ENCODE measurements around the gene MAP3K7. TPM values are rescaled to one million over a fixed set of nuclear protein-coding genes. Genes with fewer than 3 reads are reported as not detected.
"Not testable (repeated sequence)": the region's sequence is repeated elsewhere in the genome, so short reads cannot be mapped to it uniquely, and the experiment has no call there.

Gene MAP3K7
- total and polyA plus RNA-seq, 7 donors = 8.9 to 22.1 (median 18.9) TPM

GRCh38 chr6:90575267-90575666 is 11.6 kb downstream of the MAP3K7 start:
- WGBS, 3 donors = 54 to 64% (median 61%) methylated on average over 3 of the region's 3 CpGs
- Histone ChIP-seq H3K27me3 (ENCODE audit: insufficient read depth in 3 of 3, low read length in 2 of 3) (no peaks in the 10 kb centered on the region), H3K9me3 (no peaks in the 10 kb centered on the region), H3K4me3 (no peak overlapping the region), H3K27ac (no peak overlapping the region), H3K4me1 (peaks cover 8% of the 10 kb centered on the region), H3K36me3 (ENCODE audit: insufficient read depth in 1 of 2, low read depth in 1 of 2) (peaks cover 0 to 13% of the 10 kb centered on the region in 2 donors)
- ATAC-seq (no peak), DNase-seq (no peak)
- intact Hi-C loops (cut with DNase I) = no loop called here
- TF ChIP-seq, protein P1, sequence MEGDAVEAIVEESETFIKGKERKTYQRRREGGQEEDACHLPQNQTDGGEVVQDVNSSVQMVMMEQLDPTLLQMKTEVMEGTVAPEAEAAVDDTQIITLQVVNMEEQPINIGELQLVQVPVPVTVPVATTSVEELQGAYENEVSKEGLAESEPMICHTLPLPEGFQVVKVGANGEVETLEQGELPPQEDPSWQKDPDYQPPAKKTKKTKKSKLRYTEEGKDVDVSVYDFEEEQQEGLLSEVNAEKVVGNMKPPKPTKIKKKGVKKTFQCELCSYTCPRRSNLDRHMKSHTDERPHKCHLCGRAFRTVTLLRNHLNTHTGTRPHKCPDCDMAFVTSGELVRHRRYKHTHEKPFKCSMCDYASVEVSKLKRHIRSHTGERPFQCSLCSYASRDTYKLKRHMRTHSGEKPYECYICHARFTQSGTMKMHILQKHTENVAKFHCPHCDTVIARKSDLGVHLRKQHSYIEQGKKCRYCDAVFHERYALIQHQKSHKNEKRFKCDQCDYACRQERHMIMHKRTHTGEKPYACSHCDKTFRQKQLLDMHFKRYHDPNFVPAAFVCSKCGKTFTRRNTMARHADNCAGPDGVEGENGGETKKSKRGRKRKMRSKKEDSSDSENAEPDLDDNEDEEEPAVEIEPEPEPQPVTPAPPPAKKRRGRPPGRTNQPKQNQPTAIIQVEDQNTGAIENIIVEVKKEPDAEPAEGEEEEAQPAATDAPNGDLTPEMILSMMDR (IDR thresholded peaks at IDR 0.05) = no peak

DNA sequence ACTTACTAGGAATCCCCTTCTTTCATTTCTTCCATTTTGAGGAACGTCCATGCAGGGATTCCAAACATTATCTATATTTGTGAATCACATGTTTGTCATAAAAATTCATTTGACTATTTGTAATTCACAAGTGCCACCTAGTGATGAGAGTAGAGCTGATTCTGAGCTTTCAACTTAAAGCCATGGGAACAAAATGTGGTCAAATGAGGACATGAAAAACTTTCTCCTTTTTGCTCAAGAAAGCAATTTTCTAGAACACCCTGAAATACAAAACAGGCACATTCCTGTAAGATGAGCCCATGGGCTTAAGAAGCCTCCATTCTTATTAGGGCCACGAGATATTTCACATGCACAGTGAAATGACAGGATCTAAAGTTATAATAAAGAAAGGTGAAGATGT is 12.3 kb downstream of the MAP3K7 start:
- intact Hi-C loops (cut with DNase I) = no loop called here
- no peak for ATAC-seq

DNA sequence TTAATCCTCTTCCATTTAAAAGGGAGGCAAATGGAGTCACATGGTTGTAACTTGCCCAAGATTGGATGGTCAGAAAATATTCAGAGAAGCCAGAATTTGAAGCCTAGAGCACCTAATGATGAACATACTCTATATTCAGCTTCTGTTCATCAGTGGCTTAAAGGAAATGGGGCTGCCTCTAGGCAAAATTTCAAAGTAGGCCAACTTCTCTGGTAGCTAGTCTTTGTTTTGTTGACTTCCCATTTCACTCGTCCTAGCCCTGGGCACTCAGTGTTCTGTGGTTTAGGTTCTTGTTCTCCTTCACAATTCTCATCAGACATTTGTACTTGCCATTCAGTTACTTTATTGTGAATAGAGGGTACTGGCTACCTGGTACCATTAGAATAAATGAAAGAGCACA is 13.2 kb downstream of the MAP3K7 start:
- ATAC-seq (no peak), DNase-seq (no peak)
- WGBS, 3 donors = 54 to 87% (median 83%) methylated on average over 1 of the region's 1 CpG
- peaks cover 0 to 16% of the 10 kb centered on the region in 2 donors for H3K36me3 ChIP-seq (ENCODE audit: insufficient read depth in 1 of 2, low read depth in 1 of 2)
- intact Hi-C loops (cut with DNase I) = no loop called here
- no peaks in the 10 kb centered on the region for H3K4me1 ChIP-seq
- no peak overlapping the region for H3K4me3 ChIP-seq
- H3K27ac ChIP-seq = no peak overlapping the region
- no peaks in the 10 kb centered on the region for H3K9me3 ChIP-seq
- no peaks in the 10 kb centered on the region for H3K27me3 ChIP-seq (ENCODE audit: insufficient read depth in 3 of 3, low read length in 2 of 3)
- TF ChIP-seq, protein P1 (IDR thresholded peaks at IDR 0.05) = no peak

More for the DNA sequence above, 12.3 kb downstream of the MAP3K7 start:
- Histone ChIP-seq H3K4me1 (peaks cover 8% of the 10 kb centered on the region), H3K27ac (no peak overlapping the region), H3K9me3 (no peaks in the 10 kb centered on the region), H3K27me3 (ENCODE audit: insufficient read depth in 3 of 3, low read length in 2 of 3) (no peaks in the 10 kb centered on the region), H3K4me3 (no peak overlapping the region), H3K36me3 (ENCODE audit: insufficient read depth in 1 of 2, low read depth in 1 of 2) (peaks cover 0 to 16% of the 10 kb centered on the region in 2 donors)
- WGBS, 3 donors = 30 to 62% (median 39%) methylated on average over 2 of the region's 2 CpGs
- TF ChIP-seq, protein P1 (IDR thresholded peaks at IDR 0.05) = no peak
- no peak for DNase-seq

DNA sequence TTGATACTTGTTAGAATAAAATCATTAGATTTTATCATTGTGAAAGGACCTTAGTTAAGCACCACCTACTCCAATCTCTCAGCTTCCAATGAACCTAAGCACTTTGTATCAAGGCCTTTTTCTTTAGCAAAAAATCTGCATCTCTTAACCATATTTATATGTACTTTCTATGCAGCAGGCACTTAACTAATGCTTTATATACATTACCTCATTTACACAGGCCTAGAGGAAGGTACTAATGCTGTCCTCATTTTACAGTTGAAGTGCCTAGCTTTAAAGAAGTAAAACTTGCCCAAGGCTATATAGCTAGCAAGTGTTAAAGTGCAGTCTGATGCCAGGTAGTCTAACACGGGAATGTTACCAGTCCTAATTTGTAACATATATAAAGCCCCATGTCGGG is 14.0 kb downstream of the MAP3K7 start:
- Histone ChIP-seq H3K27ac (no peak overlapping the region), H3K36me3 (ENCODE audit: insufficient read depth in 1 of 2, low read depth in 1 of 2) (peaks cover 0 to 24% of the 10 kb centered on the region in 2 donors), H3K4me3 (no peak overlapping the region), H3K9me3 (no peaks in the 10 kb centered on the region), H3K27me3 (ENCODE audit: insufficient read depth in 3 of 3, low read length in 2 of 3) (no peaks in the 10 kb centered on the region), H3K4me1 (no peaks in the 10 kb centered on the region)
- WGBS, 3 donors = 70 to 81% (median 73%) methylated on average over 2 of the region's 2 CpGs
- ATAC-seq (no peak), DNase-seq (no peak)
- TF ChIP-seq, protein P1 (IDR thresholded peaks at IDR 0.05) = no peak
- intact Hi-C loops (cut with DNase I) = no loop called here

DNA sequence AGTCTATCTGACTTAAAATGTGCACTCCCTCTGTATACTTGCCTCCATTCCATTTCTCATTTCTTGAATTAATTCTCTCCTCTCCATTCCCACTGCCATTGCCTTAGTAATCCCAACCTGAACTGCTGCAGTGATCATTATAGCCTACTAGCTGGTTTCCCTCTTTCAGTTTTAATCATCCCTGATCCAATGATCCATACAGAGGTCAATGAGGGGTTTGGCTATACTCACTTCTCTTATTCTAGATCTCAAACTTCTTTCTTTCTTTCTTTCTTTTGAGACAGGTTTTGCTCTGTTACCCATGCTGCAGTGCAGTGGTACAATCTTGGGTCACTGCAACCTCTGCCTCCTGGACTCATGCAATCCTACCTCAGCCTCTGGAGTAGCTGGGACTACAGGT is 17.6 kb downstream of the MAP3K7 start:
- H3K4me3 ChIP-seq = no peak overlapping the region
- H3K9me3 ChIP-seq = no peaks in the 10 kb centered on the region
- TF ChIP-seq, protein P1 (IDR thresholded peaks at IDR 0.05) = no peak
- H3K36me3 ChIP-seq (ENCODE audit: insufficient read depth in 1 of 2, low read depth in 1 of 2) = peaks cover 0 to 31% of the 10 kb centered on the region in 2 donors
- no peaks in the 10 kb centered on the region for H3K4me1 ChIP-seq
- intact Hi-C loops (cut with DNase I) = no loop called here
- no peak overlapping the region for H3K27ac ChIP-seq
- no peak for ATAC-seq
- no peaks in the 10 kb centered on the region for H3K27me3 ChIP-seq (ENCODE audit: insufficient read depth in 3 of 3, low read length in 2 of 3)
- no peak for DNase-seq

DNA sequence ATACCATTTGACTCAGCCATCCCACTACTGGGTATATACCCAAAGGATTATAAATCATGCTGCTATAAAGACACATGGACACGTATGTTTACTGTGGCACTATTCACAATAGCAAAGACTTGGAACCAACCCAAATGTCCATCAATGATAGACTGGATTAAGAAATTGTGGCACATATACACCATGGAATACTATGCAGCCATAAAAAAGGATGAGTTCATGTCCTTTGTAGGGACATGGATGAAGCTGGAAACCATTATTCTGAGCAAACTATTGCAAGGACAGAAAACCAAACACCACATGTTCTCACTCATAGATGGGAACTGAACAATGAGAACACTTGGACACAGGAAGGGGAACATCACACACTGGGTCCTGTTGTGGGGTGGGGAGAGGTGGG is 19.2 kb downstream of the MAP3K7 start:
- H3K4me3 ChIP-seq; ATAC-seq; DNase-seq; H3K4me1 ChIP-seq; H3K27ac ChIP-seq; H3K27me3 ChIP-seq (ENCODE audit: insufficient read depth in 3 of 3, low read length in 2 of 3); H3K9me3 ChIP-seq; intact Hi-C loops (cut with DNase I): not testable (repeated sequence)
- WGBS, 3 donors = 82 to 94% (median 93%) methylated on average over 1 of the region's 1 CpG
- peaks cover 0 to 34% of the 10 kb centered on the region in 2 donors for H3K36me3 ChIP-seq (ENCODE audit: insufficient read depth in 1 of 2, low read depth in 1 of 2)

- H3K27me3 ChIP-seq (ENCODE audit: insufficient read depth in 3 of 3, low read length in 2 of 3); H3K27ac ChIP-seq; intact Hi-C loops (cut with DNase I); H3K9me3 ChIP-seq; H3K4me1 ChIP-seq; ATAC-seq; DNase-seq; H3K4me3 ChIP-seq: not testable (repeated sequence)
- WGBS, 3 donors = 94 to 98% (median 95%) methylated on average over 8 to 9 of the region's 9 CpGs
- H3K36me3 ChIP-seq (ENCODE audit: insufficient read depth in 1 of 2, low read depth in 1 of 2) = peaks cover 0 to 59% of the 10 kb centered on the region in 2 donors
These were observed 24.5 kb downstream of the MAP3K7 start for GRCh38 chr6:90562341-90562740.
